ENCODE measurements around the gene CEP192.

The CEP192 gene

DNA sequence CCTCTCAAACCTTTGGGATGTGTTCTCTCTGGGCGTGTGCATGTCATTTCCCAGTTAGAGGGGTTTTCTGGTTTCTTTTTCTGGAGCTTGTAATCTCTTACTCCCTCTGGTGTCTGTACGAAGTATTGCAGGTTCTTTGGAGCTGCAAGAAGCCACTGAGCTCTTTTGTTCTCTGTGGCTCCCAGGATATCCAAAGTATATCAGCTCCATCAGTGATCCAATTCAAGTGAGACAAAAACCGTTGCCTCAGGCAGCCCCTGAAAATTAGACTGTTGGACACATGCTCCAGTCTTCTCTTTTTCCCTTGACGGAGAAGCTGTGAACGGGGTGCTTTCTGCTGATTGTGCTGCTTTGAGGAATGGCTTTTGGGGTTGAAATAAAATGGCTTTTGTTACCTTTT lies 168.4 kb downstream of the CEP192 start:
- DNase-seq = peak; percentile 21

- no peak for DNase-seq
Observed at GRCh38 chr18:13161276-13161899, 170.2 kb downstream of the CEP192 start.

- DNase-seq = no peak
Observed at GRCh38 chr18:13163167-13163927, 172.2 kb downstream of the CEP192 start.

DNA sequence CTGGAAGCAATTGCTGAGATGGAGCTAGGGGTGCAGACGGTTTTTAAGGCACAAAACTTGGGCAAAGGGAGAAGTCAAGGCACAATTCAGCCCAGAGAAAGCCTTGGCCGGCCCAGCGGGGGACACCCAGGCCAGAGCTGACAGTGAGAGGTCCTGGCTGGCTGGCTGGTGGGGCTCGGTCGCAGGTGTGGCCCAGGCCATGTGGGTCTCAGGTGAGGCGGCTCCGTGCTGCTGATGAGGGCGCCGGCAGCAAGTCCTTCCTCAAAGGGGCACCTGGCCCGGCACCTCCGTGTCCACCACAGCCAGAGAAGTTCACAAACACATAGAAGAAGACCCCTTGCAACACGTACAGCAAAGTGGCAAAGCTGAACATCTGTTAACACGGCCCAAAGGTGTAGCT lies 173.2 kb downstream of the CEP192 start:
- DNase-seq = no peak

DNA sequence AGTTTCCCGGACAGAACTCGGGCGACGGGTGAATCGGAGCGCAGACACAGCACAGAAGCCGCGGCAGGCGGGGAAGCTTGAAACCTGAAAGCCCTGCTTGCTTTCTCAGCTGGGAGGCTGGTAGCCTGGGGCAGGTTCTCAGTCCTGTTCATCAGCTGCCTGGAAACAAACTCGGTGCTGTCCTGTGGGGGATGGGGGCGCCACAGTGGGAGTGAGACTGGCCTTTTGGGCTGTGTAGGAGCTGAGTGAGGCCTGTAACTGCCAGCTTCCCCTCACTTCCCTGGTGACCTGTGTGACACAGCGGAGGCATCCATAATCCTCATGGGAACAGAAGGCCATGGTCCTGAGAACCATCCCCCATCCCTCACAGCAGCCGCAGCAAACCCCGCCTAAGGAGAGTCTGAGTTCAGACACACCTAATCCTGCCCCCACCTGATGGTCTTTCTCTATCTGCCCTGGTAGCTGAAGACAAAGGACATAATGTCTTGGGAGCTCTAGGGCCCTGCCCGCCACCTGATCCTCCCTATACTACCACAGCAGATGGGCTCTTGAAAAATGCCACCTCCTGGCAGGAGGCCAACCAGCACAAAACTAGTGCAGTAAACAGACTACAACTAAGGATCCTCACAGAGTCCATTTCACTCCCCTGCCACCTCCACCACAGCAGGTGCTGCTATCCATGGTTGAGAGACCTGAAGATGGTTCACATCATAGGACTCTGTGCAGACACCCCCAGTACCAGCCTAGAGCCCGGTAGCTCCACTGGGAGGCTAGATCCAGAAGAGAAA lies 174.7 kb downstream of the CEP192 start:
- no peak for DNase-seq

- no peak for DNase-seq
Observed at GRCh38 chr18:13173578-13174145, 182.5 kb downstream of the CEP192 start.

All from activated CD4-positive, alpha-beta T cell treated with anti-CD3 and anti-CD28 coated beads for 48 hours (primary cell).